ENCODE measurements around the gene BTAF1.

DNA sequence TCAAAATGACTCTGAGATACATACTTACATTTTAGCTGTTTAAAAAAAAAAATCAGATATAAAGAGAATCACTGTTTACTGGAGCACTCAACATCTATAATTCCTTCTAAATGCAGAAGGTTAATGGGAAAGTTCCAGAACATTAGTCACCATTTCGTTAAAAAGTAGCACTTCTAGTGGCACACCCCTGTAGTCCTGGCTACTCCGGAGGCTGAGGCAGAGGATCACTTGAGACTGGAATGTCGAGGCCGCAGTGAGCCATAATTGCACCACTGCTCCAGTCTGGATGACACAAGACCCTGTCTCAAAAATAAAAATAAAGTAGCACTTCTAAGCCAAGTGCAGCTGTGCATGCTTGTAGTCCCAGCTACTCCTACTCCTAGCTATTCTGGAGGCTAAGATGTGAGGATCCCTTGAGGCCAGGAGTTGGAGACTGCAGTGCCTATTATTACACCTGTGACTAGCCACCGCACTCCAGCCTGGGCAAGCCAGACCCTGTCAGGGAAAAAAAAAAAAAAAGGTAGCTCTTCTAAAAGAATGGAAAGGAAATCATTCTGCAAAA, 16.5 kb upstream of the BTAF1 start:
- TF ChIP-seq, protein P1, sequence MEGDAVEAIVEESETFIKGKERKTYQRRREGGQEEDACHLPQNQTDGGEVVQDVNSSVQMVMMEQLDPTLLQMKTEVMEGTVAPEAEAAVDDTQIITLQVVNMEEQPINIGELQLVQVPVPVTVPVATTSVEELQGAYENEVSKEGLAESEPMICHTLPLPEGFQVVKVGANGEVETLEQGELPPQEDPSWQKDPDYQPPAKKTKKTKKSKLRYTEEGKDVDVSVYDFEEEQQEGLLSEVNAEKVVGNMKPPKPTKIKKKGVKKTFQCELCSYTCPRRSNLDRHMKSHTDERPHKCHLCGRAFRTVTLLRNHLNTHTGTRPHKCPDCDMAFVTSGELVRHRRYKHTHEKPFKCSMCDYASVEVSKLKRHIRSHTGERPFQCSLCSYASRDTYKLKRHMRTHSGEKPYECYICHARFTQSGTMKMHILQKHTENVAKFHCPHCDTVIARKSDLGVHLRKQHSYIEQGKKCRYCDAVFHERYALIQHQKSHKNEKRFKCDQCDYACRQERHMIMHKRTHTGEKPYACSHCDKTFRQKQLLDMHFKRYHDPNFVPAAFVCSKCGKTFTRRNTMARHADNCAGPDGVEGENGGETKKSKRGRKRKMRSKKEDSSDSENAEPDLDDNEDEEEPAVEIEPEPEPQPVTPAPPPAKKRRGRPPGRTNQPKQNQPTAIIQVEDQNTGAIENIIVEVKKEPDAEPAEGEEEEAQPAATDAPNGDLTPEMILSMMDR (IDR thresholded peaks at IDR 0.05): no peak
- TF ChIP-seq POLR2AphosphoS5 (IDR thresholded peaks at IDR 0.05) (no peak), POLR2A (IDR thresholded peaks at IDR 0.05) (no peak)
